Dendritic cell treated with granulocyte-macrophage colony-stimulating factor and Interleukin-4, amounts not matched to agents 40 ng/mL and 50 ng/mL, for 4 days (primary cell): Measurements from ENCODE around the gene SFTPA2.
"Not testable (repeated sequence)": the region's sequence is repeated elsewhere in the genome, so short reads cannot be mapped to it uniquely, and the experiment has no call there.

Experiments
- H3K27ac Mint-ChIP-seq: one replicate; pipeline ENCODE4 v1.8.0; 2022; ENCODE audit warnings: mild to moderate bottlenecking, mixed read lengths
- H3K27me3 Mint-ChIP-seq: one replicate; pipeline ENCODE4 v1.8.0; 2022; ENCODE audit warnings: mild to moderate bottlenecking, mixed read lengths
- H3K36me3 Mint-ChIP-seq: one replicate; pipeline ENCODE4 v1.8.0; 2022; ENCODE audit warnings: low read depth, mixed read lengths
- H3K4me1 Mint-ChIP-seq: one replicate; pipeline ENCODE4 v1.8.0; 2022; ENCODE audit warnings: low read depth, mixed read lengths
- H3K4me3 Mint-ChIP-seq: one replicate; pipeline ENCODE4 v1.8.0; 2022; ENCODE audit warnings: mild to moderate bottlenecking, moderate library complexity, mixed read lengths
- H3K9me3 Mint-ChIP-seq: one replicate; pipeline ENCODE4 v1.8.0; 2022; ENCODE audit warnings: mixed read lengths
- intact Hi-C: fragments of 100-400 bp; cut with micrococcal nuclease; formaldehyde crosslinking; loops from one replicate; pipeline ENCODE4 v1.15.0; 2022

SFTPA2 gene

GRCh38 chr10:79544926-79545659 is 15.1 kb downstream of the SFTPA2 start:
- H3K27ac Mint-ChIP-seq, H3K36me3 Mint-ChIP-seq, H3K27me3 Mint-ChIP-seq, H3K4me3 Mint-ChIP-seq, H3K9me3 Mint-ChIP-seq, intact Hi-C loops: not testable (repeated sequence)
- H3K4me1 Mint-ChIP-seq = peaks cover 40% of the 10 kb centered on the region

GRCh38 chr10:79544408-79544807 is 15.8 kb downstream of the SFTPA2 start:
- H3K36me3 Mint-ChIP-seq, intact Hi-C loops, H3K27ac Mint-ChIP-seq, H3K27me3 Mint-ChIP-seq, H3K4me3 Mint-ChIP-seq, H3K9me3 Mint-ChIP-seq: not testable (repeated sequence)
- H3K4me1 Mint-ChIP-seq = peaks cover 40% of the 10 kb centered on the region

DNA sequence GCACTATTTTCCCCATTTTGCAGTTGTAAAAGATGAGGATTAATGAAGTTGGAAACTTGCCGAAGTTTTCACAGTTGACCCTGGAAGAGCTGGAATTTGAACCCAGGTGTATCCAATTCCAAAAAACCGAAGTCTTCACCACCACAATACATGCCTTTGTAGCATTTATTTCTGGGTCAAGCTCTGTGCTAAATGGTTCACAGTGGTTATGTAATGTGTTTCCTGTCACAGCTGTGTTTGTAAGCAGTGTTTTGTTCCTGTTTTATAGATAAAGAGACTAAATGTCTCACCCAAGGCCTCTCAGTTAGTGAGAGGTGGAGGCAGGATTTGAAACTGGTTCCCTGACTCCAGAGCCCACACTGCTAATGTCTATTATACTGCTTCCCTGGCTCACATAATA is 17.6 kb downstream of the SFTPA2 start:
- Mint-ChIP-seq H3K9me3 (no peaks in the 10 kb centered on the region), H3K4me1 (peaks cover 28% of the 10 kb centered on the region), H3K4me3 (no peak overlapping the region), H3K36me3 (no peaks in the 10 kb centered on the region), H3K27ac (no peak overlapping the region), H3K27me3 (peaks cover 9% of the 10 kb centered on the region)
- intact Hi-C loops = no loop called here

DNA sequence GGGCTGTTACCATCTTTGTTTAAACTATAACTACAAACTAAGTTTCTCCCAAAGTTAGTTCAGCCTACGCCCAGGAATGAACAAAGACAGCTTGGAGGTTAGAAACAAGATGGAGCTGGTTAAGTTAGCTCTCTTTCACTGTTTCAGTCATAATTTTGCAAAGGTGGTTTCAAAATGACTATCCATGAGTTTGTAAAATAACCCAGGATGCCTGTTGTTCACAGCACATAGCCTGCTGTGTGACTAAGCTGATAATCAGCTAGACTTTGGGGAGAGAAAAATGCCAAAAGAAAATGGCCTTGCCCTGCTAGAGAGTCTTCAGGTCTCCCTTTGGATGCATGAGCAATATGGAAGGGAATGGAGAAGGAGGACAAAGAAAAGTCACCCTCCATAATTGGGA is 19.3 kb downstream of the SFTPA2 start:
- H3K4me1 Mint-ChIP-seq = peaks cover 12% of the 10 kb centered on the region
- H3K27ac Mint-ChIP-seq, intact Hi-C loops, H3K4me3 Mint-ChIP-seq, H3K27me3 Mint-ChIP-seq, H3K36me3 Mint-ChIP-seq, H3K9me3 Mint-ChIP-seq: not testable (repeated sequence)

DNA sequence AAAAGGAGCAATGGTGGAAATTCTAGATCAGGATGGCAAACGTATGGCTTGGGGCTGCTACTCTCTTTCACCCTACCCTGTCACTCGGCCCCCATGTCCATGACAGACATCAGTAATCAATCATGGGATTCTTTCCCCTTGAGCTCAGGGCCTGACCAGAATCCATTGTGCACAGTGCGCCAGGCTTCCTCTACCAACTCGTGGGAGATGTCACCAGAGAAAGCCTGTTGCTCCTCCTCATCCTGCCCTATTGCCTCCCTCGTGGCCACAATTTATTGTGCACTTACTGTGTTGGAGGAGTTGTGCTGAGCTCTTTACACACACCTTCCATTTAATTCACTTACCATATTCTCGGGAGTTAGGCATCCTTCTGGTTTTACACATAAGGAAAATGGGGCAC is 21.9 kb downstream of the SFTPA2 start:
- peaks cover 11% of the 10 kb centered on the region for H3K4me1 Mint-ChIP-seq
- intact Hi-C loops, H3K9me3 Mint-ChIP-seq, H3K4me3 Mint-ChIP-seq, H3K27ac Mint-ChIP-seq, H3K36me3 Mint-ChIP-seq, H3K27me3 Mint-ChIP-seq: not testable (repeated sequence)

DNA sequence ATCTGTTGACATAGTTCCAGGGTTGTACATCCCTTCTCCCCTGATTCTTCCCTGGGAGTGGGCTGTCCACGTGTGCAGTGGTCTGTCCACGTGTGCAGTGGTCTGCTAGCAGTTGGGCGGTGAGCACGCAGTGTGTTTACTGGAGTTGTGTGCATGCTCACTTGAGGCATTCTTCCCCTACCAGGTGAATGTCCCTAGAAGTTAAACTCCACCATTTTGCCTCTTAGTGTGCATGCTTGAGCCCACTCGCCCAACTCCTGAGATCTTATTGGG is 26.4 kb downstream of the SFTPA2 start:
- H3K36me3 Mint-ChIP-seq, H3K4me1 Mint-ChIP-seq, H3K4me3 Mint-ChIP-seq, H3K27ac Mint-ChIP-seq, H3K27me3 Mint-ChIP-seq, H3K9me3 Mint-ChIP-seq, intact Hi-C loops: not testable (repeated sequence)

DNA sequence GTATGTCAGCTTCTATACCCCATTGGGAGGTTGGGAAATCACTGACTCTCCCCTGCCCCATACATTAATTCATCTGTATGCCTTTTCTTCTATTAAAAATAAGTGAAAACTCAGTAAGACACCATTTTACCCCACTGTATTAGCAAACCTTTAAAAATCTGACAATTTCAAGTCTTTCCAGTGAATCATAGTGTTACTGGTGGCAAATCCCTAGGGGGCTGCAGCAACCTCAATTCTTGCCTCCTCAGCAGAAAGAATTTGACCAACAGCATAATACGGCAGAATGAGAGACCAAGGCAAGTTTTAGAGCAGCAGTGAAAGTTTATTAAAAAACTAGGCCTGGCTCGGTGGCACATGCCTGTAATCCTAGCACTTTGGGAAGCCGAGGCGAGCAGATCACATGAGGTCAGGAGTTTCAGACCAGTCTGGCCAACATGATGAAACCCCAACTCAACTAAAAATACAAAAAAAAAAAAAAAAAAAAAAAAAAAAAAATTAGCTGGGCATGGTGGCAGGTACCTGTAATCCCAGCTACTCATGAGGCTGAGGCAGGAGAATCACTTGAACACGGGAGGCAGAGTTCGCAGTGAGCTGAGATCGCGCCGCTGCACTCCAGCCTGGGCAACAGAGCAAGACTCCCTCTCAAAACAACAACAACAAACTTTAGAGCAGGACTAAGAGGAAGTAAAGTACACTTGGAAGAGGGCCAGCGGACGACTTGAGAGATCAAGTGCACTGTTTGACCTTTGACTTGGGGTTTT is 26.9 kb downstream of the SFTPA2 start:
- not testable (repeated sequence) for H3K4me3 Mint-ChIP-seq

GRCh38 chr10:79528261-79528660 is 31.9 kb downstream of the SFTPA2 start:
- H3K4me3 Mint-ChIP-seq, H3K27ac Mint-ChIP-seq, H3K36me3 Mint-ChIP-seq, H3K9me3 Mint-ChIP-seq, intact Hi-C loops, H3K4me1 Mint-ChIP-seq, H3K27me3 Mint-ChIP-seq: not testable (repeated sequence)

More for the DNA sequence above, 26.9 kb downstream of the SFTPA2 start:
- H3K27ac Mint-ChIP-seq, H3K9me3 Mint-ChIP-seq, H3K27me3 Mint-ChIP-seq, H3K36me3 Mint-ChIP-seq, H3K4me1 Mint-ChIP-seq, intact Hi-C loops: not testable (repeated sequence)

GRCh38 chr10:79525049-79525710 is 35.0 kb downstream of the SFTPA2 start:
- H3K27ac Mint-ChIP-seq, H3K4me1 Mint-ChIP-seq, H3K4me3 Mint-ChIP-seq, H3K9me3 Mint-ChIP-seq, H3K36me3 Mint-ChIP-seq, H3K27me3 Mint-ChIP-seq, intact Hi-C loops: not testable (repeated sequence)

- not testable (repeated sequence) for H3K9me3 Mint-ChIP-seq, H3K4me1 Mint-ChIP-seq, H3K27ac Mint-ChIP-seq
These were observed 36.9 kb downstream of the SFTPA2 start for GRCh38 chr10:79523157-79523853.

GRCh38 chr10:79522464-79522863 is 37.7 kb downstream of the SFTPA2 start:
- H3K4me3 Mint-ChIP-seq, H3K4me1 Mint-ChIP-seq, H3K9me3 Mint-ChIP-seq, H3K36me3 Mint-ChIP-seq, intact Hi-C loops, H3K27ac Mint-ChIP-seq: not testable (repeated sequence)
- H3K27me3 Mint-ChIP-seq = peaks cover 12% of the 10 kb centered on the region

More at GRCh38 chr10:79523157-79523853, 36.9 kb downstream of the SFTPA2 start:
- intact Hi-C loops, H3K4me3 Mint-ChIP-seq, H3K36me3 Mint-ChIP-seq: not testable (repeated sequence)
- H3K27me3 Mint-ChIP-seq = peaks cover 12% of the 10 kb centered on the region

DNA sequence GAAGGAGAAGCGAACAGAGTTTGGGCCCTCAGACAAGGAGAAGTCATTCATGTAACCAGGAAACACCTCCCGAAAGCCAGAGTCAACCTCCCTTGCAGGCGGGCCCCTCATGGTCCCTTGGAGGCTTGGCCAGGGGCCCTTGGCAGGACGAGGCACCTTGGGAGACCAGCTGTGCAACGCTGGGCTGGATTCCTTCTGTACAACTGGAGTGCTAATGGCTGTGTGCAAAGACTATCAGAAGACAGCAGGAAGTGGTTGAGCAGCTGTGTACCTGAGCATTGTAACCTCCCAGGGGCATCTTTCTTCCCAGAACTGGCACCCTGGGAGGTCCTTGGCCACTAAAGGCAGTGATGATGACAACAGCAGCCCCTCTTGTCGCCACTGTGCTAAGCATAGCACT is 38.5 kb downstream of the SFTPA2 start:
- not testable (repeated sequence) for H3K4me1 Mint-ChIP-seq

GRCh38 chr10:79517567-79517966 is 42.6 kb downstream of the SFTPA2 start:
- H3K27ac Mint-ChIP-seq, H3K4me1 Mint-ChIP-seq, H3K9me3 Mint-ChIP-seq, H3K36me3 Mint-ChIP-seq, H3K4me3 Mint-ChIP-seq, H3K27me3 Mint-ChIP-seq, intact Hi-C loops: not testable (repeated sequence)

More for the DNA sequence above, 38.5 kb downstream of the SFTPA2 start:
- H3K36me3 Mint-ChIP-seq, H3K27me3 Mint-ChIP-seq, H3K4me3 Mint-ChIP-seq, intact Hi-C loops, H3K9me3 Mint-ChIP-seq, H3K27ac Mint-ChIP-seq: not testable (repeated sequence)

DNA sequence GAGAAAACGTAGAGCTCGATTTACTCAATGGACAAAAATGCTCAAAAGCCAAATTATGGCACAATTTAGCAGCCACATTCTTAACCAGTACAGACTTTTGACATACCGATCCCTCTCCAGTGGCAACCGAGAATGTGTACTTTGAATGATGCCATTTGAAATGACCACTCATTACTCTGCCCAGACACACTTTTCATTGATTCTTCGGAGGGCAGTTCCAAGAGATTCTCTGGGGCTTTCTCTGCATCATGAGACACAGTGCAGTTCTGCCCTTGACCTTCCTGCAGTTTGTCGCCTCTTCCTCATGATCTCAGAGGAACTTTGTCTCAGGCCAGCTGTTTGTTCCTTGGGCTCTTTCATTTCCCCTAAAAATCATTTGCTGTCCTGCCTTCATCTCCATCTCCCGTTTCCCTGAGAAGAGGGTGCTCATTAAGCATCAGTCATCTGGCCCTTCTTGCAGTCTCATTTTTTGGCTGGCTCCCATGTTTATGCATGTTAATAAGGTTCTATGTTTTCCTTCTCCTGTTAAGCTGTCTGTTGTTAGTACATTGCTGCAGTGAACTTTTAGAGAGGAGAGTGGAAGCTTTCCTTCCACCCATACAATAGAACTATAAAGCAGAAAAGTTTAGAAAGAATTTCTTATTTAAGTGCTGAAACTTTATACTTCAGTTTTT is 43.5 kb downstream of the SFTPA2 start:
- H3K36me3 Mint-ChIP-seq, H3K27me3 Mint-ChIP-seq, H3K4me1 Mint-ChIP-seq, H3K4me3 Mint-ChIP-seq, H3K9me3 Mint-ChIP-seq, intact Hi-C loops: not testable (repeated sequence)
- peak overlapping the region; percentile 12 for H3K27ac Mint-ChIP-seq
